B cell (primary cell): ENCODE results near the gene ELF1.

Source experiments
- EZH2 ChIP-seq: IDR thresholded peaks from 2 replicates; pipeline ENCODE4 v1.6.1; 2012; ENCODE audit warnings: borderline replicate concordance, low read depth, mild to moderate bottlenecking, moderate library complexity, low read length; ENCODE audit not compliant: insufficient read depth, poor library complexity, severe bottlenecking
- TF ChIP-seq, protein P1 (sequence below): fragments of 200-600 bp; IDR thresholded peaks from one replicate; pipeline ENCODE4 v1.8.0; 2022; ENCODE audit warnings: antibody characterized with exemption, mild to moderate bottlenecking

DNA sequence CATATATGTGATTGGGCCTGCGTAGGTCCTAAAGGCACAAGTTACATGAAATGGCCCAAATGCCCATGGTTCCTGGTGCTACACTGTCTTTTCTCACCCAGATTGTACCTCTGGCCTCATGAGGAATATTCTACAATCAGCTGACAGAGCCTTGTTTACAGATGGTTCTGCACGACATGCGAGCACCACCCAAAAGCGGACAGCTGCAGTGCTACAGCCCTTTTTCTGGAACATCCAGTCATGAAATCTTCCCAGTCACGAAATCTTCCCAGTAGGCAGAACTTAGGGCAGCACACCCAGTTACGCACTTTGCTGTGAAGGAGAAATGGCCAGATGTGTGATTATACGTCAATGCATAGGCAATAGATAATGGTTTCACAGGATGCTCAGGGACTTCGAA is 7.7 kb upstream of the ELF1 start:
- TF ChIP-seq, protein P1, sequence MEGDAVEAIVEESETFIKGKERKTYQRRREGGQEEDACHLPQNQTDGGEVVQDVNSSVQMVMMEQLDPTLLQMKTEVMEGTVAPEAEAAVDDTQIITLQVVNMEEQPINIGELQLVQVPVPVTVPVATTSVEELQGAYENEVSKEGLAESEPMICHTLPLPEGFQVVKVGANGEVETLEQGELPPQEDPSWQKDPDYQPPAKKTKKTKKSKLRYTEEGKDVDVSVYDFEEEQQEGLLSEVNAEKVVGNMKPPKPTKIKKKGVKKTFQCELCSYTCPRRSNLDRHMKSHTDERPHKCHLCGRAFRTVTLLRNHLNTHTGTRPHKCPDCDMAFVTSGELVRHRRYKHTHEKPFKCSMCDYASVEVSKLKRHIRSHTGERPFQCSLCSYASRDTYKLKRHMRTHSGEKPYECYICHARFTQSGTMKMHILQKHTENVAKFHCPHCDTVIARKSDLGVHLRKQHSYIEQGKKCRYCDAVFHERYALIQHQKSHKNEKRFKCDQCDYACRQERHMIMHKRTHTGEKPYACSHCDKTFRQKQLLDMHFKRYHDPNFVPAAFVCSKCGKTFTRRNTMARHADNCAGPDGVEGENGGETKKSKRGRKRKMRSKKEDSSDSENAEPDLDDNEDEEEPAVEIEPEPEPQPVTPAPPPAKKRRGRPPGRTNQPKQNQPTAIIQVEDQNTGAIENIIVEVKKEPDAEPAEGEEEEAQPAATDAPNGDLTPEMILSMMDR: no peak
- TF ChIP-seq EZH2: no peak
